Stimulated activated CD8-positive, alpha-beta memory T cell treated with anti-CD3 and anti-CD28 coated beads, Interleukin-7, amount 100 ng/mL, for 1 hour (primary cell): ENCODE data around the gene C1orf159.

ENCODE experiments used
- DNase-seq, 2 donors: peaks; one replicate each; pipeline ENCODE4 v3.0.0-alpha.2; 2020; ENCODE audit warnings: low read depth in 2 of 2

The C1orf159 gene

DNA sequence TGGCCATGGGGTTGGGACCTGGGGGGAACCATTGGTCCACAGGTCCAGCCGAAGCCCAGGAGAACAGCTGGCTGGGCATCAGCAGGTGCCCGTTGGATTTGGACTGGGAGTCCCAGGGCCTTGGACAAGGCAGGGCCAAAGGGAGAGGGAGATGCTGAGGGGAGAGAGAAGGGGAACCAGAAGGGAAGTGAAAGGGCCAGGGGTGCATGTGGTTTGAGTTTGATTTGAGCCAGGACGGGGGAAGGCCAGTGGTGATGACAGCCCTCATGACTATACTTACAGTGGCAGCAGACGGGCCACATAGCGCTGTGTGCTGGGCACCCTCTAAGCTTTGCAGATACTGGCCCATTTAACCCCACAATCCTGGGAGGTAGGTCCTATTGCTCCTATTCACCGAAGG is 77.2 kb downstream of the C1orf159 start:
- DNase-seq = no peak

DNA sequence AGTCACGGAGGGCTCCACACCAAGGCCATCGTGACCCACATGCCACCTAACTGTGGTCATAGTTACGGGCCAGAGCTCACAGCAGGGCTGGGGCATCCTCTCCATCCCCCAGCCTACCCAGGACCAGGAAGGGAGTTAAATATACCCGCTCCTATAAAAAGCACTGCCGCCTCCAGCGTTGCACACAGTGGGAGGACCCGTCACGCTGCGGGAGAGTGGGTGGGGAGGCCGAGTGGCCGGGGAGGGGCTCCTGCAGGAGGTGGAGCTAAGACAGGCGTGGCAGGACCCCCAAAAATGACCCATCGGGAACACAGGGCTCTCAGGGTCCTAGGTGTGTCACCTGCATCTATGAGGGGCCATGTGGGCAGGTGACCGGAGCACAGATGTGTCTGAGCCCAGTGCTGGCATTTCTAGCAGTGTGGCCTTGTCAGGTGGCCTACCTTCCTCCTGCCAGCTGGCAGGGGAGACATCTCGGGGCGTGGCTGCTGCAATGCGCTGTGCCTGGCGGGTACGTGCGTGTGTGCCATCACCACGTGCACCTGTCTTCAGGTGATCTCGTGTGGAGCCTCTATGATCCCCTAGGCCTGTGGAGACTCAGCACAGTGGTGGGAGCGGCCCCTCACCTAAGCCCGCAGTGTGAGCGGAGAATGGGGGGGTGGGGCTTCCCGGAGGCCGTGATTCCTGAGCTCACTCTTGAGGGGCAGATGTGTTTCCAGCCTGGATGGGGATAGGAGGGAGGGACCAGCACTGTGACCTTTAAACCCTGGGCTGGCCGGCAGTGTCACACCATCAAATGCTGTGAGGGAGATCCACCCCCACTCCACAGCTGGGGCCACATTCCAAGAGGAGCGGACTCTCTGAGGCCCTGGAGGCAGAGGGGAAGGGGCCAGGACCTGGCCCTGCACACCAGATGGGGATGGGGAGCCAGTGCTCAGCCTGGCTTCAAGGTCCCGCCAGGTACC is 78.2 kb downstream of the C1orf159 start:
- DNase-seq = no peak

DNA sequence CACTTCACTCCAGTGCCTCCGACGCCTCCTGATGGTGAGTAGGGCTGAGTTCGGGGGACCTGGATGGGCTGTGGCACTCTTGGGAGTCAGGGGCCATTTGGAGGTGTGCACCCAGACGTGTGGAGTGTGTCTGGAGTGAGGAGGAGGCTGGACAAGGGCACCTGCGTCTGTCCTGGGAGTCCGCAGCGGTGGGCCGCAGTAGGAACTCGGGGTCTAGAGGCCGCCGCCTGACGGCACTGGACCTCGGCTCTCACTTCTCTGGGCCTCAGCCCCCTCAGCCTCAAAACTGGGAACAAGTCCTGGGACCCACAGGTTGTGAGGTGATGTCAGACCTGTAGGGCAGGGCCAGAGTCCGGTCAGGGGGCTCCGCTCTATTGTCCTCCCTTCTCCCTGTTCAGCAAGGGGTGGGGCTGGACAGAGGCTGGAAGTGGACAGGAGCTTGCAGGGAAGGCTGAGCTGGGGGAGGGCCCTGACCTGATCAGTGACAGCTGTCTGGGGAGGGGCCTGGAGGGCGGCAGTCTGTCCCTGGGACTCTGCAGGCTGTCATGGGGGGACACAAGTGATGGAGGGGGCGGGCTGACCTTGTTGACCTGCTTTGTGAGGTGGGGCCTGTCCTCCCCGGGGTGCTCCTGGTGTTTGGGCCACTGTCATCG is 80.5 kb downstream of the C1orf159 start:
- DNase-seq = no peak

GRCh38 chr1:1034439-1034781 is 81.5 kb downstream of the C1orf159 start:
- no peak for DNase-seq

- no peak for DNase-seq
Observed at GRCh38 chr1:1033731-1034438, 82.0 kb downstream of the C1orf159 start.

DNA sequence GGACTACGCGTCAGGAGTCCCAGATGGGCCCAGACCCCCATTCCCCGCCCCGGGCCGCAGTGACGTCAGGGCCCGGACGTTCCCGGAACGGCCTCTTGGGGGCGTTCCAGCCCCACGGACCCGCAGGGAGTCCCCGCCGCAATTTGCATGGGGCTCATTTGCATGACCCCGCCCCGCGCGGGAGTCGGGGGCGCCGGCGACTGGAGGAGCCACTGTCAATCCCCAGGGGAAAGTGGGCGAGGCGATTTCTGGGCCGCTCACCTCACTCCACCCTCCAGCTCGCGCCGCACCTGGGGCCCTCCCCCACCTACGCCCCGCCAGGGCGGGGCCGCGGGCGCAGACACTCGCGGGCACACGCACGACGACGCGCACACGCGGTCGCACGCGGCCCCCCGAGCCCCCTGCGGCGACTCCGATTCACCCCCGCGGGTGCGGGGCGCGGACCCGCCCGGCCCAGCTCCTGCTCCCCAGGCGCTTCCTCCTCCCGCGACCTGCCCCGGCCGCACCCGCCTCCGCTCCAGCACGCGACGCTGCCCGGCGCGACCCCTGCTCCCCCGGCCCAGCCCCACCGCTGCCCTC is 82.8 kb downstream of the C1orf159 start:
- DNase-seq = peak; percentile 61 to 67

GRCh38 chr1:1032424-1032823 is 83.5 kb downstream of the C1orf159 start:
- no peak for DNase-seq
